ENCODE results near the gene NTRK2. TPM values are rescaled to one million over a fixed set of nuclear protein-coding genes. Genes with fewer than 3 reads are reported as not detected.

NTRK2 gene
- total RNA-seq, 1 experiment from 2014 or later, result 0.06 TPM

- CTCF ChIA-PET, result no interaction called here
- no peaks in the 10 kb centered on the region for H3K4me1 ChIP-seq (ENCODE audit: insufficient read depth, low read length, poor library complexity, severe bottlenecking)
- no peaks in the 10 kb centered on the region for H3K36me3 ChIP-seq (ENCODE audit: insufficient read depth, low read length, poor library complexity, severe bottlenecking)
- H3K27me3 ChIP-seq (replicated peaks; ENCODE audit: insufficient read depth, low read depth, low read length, poor library complexity), result no peaks in the 10 kb centered on the region
- no peak overlapping the region for H3K4me3 ChIP-seq (ENCODE audit: low read depth, low read length, poor library complexity, severe bottlenecking)
- intact Hi-C loops (cut with micrococcal nuclease; ENCODE audit: unreplicated experiment), result no loop called here
- no peak overlapping the region for H3K27ac ChIP-seq (ENCODE audit: low read depth, low read length, poor library complexity, severe bottlenecking)
- no peak for DNase-seq (ENCODE audit: low spot score)
- BruUV-seq (replicated peaks), result no TSS peak
- TF ChIP-seq EZH2 (IDR thresholded peaks at IDR 0.05; ENCODE audit: borderline replicate concordance, low read depth, low read length, poor library complexity, severe bottlenecking) (no peak), CTCF (conservative IDR thresholded peaks at IDR 0.05; ENCODE audit: low read depth, low read length) (no peak)
- no peaks in the 10 kb centered on the region for H3K9me3 ChIP-seq (ENCODE audit: low read depth, low read length, poor library complexity, severe bottlenecking)
- POLR2A ChIA-PET (ENCODE audit: low non-redundant PET), result no interaction called here
Measured at GRCh38 chr9:84850830-84851392, 181.4 kb downstream of the NTRK2 start.

GRCh38 chr9:84851935-84852585, 182.5 kb downstream of the NTRK2 start:
- H3K27me3 ChIP-seq (replicated peaks; ENCODE audit: insufficient read depth, low read depth, low read length, poor library complexity), result no peaks in the 10 kb centered on the region
- H3K9me3 ChIP-seq (ENCODE audit: low read depth, low read length, poor library complexity, severe bottlenecking), result no peaks in the 10 kb centered on the region
- no peaks in the 10 kb centered on the region for H3K4me1 ChIP-seq (ENCODE audit: insufficient read depth, low read length, poor library complexity, severe bottlenecking)
- DNase-seq (ENCODE audit: low spot score), result peak; percentile 3
- intact Hi-C loops (cut with micrococcal nuclease; ENCODE audit: unreplicated experiment), result no loop called here
- no peak overlapping the region for H3K27ac ChIP-seq (ENCODE audit: low read depth, low read length, poor library complexity, severe bottlenecking)
- H3K4me3 ChIP-seq (ENCODE audit: low read depth, low read length, poor library complexity, severe bottlenecking), result no peak overlapping the region
- POLR2A ChIA-PET (ENCODE audit: low non-redundant PET), result no interaction called here
- no TSS peak for BruUV-seq (replicated peaks)
- no peak for TF ChIP-seq EZH2 (IDR thresholded peaks at IDR 0.05; ENCODE audit: borderline replicate concordance, low read depth, low read length, poor library complexity, severe bottlenecking)
- TF ChIP-seq CTCF (conservative IDR thresholded peaks at IDR 0.05; ENCODE audit: low read depth, low read length), result no peak
- no peaks in the 10 kb centered on the region for H3K36me3 ChIP-seq (ENCODE audit: insufficient read depth, low read length, poor library complexity, severe bottlenecking)
- CTCF ChIA-PET, result no interaction called here

- intact Hi-C loops (cut with micrococcal nuclease; ENCODE audit: unreplicated experiment), result no loop called here
- TF ChIP-seq CTCF (conservative IDR thresholded peaks at IDR 0.05; ENCODE audit: low read depth, low read length) (no peak), EZH2 (IDR thresholded peaks at IDR 0.05; ENCODE audit: borderline replicate concordance, low read depth, low read length, poor library complexity, severe bottlenecking) (no peak)
- POLR2A ChIA-PET (ENCODE audit: low non-redundant PET), result interaction anchor here (0.6 kb wide), 1 partner anchor 1187 kb away, joined by 3 read pairs; no protein-coding TSS in a partner anchor
- CTCF ChIA-PET, result no interaction called here
- Histone ChIP-seq H3K27ac (ENCODE audit: low read depth, low read length, poor library complexity, severe bottlenecking) (no peak overlapping the region), H3K27me3 (replicated peaks; ENCODE audit: insufficient read depth, low read depth, low read length, poor library complexity) (no peaks in the 10 kb centered on the region), H3K36me3 (ENCODE audit: insufficient read depth, low read length, poor library complexity, severe bottlenecking) (no peaks in the 10 kb centered on the region), H3K4me3 (ENCODE audit: low read depth, low read length, poor library complexity, severe bottlenecking) (no peak overlapping the region), H3K4me1 (ENCODE audit: insufficient read depth, low read length, poor library complexity, severe bottlenecking) (no peaks in the 10 kb centered on the region), H3K9me3 (ENCODE audit: low read depth, low read length, poor library complexity, severe bottlenecking) (no peaks in the 10 kb centered on the region)
- BruUV-seq (replicated peaks), result no TSS peak
- DNase-seq (ENCODE audit: low spot score), result no peak
Measured at GRCh38 chr9:84852617-84853301, 183.2 kb downstream of the NTRK2 start.

All from A673 (cell line).